GM12873 (cell line): ENCODE measurements around the gene STAB2.

ENCODE experiments used
- TF ChIP-seq, protein P1 (sequence below): IDR thresholded peaks from 2 replicates; pipeline ENCODE4 v1.5.1; 2012; ENCODE audit warnings: low read depth, mild to moderate bottlenecking, moderate library complexity, low read length, control low read depth; ENCODE audit not compliant: insufficient read depth; ENCODE audit errors: missing control alignments

STAB2 gene

DNA sequence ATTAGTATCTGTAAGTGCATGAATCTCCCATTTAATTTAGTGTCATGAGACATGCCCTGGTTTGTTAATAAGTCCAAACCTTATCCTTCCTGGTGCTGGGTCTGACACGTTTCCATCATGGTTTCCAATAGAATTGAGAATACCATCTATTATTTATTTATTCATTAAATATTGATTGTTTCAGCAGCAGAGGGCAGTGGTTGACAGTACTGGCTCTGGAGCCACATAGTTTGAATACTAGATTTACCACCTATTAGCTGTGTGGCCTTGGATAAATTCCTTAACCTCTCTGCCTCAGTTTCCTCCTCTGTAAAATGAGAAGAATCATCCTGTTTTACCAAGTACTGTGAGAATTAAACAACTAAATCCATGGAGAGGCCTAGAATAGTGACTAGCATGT lies 941 bp upstream of the STAB2 start:
- TF ChIP-seq, protein P1, sequence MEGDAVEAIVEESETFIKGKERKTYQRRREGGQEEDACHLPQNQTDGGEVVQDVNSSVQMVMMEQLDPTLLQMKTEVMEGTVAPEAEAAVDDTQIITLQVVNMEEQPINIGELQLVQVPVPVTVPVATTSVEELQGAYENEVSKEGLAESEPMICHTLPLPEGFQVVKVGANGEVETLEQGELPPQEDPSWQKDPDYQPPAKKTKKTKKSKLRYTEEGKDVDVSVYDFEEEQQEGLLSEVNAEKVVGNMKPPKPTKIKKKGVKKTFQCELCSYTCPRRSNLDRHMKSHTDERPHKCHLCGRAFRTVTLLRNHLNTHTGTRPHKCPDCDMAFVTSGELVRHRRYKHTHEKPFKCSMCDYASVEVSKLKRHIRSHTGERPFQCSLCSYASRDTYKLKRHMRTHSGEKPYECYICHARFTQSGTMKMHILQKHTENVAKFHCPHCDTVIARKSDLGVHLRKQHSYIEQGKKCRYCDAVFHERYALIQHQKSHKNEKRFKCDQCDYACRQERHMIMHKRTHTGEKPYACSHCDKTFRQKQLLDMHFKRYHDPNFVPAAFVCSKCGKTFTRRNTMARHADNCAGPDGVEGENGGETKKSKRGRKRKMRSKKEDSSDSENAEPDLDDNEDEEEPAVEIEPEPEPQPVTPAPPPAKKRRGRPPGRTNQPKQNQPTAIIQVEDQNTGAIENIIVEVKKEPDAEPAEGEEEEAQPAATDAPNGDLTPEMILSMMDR, result no peak

DNA sequence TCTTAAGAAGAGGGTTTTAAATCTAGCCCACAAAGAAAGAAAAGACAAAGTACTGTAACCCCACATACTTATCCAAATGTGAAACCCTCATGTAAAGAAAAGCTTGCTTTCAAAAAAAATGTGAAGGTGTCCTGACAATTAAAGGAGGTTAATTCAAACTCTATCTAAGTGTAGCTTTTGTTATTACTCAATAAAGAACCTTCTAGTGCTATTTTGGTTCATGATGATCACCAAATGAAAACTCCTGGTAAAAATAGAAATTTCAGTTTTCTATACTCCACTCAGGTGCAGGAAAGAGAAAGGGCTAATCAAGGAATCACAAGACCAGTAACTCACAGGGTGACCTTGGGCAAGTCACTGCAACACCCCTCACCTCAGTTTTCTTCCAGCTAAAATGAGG lies 1.6 kb downstream of the STAB2 start:
- TF ChIP-seq, protein P1, result no peak

DNA sequence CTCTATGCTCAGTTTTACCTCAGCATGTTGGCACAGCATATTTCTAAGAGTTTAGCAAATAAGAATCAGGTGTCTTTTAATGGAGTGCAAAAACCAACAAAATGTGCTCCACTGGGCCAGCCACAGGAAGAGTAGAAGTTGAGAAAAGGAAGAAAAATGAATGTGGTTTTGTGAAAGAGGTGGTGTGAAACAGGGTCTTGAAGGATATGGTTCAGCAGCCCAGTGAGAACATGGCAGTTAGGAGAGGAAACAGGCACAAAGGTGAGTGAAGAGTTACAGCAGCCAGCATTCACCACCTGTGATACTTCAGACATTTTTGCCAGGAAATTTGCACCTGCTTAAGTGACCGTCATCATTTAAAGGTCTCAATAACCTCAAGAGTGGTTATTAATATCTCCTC lies 2.4 kb downstream of the STAB2 start:
- TF ChIP-seq, protein P1, result no peak

DNA sequence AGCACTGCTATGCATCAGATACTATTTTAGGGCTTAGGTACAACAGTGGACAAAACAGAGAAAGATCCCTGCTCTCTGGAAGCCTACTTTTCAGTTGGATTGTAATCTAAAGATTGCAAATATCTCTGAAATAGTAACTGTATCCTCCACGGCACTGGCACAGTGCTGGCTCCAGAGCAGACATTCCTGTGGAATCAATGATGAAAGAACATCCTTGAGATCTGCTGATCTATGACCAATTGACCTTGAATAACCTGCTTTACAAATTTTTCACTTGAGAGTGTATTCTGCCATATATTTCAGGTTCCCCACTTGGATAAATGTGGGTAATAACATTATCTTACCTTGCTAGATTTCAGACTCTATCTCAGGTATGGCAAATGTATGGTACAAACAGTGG lies 3.2 kb downstream of the STAB2 start:
- TF ChIP-seq, protein P1, result no peak

DNA sequence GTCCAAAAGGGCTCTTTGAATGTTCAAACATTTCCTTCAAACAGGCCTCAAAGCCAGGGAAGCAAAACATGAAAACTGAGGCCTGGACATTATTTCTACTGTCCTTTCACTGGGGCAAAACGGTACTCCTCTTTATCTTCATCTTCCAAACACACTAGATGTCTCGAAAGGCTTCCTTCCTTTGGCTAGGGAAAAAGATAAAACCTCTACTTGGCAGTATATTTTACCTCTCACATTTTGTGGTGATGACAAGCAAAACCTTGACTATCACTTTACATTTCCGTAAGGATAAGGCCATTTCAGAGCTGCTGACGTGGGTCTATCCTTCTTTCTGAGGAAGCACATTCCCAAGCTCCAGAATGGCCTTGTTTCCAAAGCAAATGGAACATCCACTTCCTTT lies 9.9 kb downstream of the STAB2 start:
- TF ChIP-seq, protein P1, result no peak

DNA sequence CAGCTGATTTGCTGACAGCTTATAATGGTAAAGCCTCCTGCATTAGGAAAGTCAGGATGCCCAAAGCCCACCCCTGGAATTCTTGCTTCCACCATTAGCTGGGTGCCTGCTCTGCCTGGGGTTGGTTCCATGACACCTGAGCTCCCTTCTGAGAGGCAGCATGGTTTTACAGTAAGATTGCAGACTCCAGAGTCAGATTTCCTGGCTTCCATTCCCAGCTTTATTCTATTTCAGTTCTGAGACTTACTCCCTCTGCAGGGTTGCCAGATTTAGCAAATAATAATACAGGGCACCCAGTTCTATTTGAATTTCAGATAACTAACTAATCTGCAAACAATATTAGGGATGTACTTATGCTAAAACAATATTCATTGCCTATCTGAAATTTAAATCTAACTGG lies 12.2 kb downstream of the STAB2 start:
- TF ChIP-seq, protein P1, result no peak

DNA sequence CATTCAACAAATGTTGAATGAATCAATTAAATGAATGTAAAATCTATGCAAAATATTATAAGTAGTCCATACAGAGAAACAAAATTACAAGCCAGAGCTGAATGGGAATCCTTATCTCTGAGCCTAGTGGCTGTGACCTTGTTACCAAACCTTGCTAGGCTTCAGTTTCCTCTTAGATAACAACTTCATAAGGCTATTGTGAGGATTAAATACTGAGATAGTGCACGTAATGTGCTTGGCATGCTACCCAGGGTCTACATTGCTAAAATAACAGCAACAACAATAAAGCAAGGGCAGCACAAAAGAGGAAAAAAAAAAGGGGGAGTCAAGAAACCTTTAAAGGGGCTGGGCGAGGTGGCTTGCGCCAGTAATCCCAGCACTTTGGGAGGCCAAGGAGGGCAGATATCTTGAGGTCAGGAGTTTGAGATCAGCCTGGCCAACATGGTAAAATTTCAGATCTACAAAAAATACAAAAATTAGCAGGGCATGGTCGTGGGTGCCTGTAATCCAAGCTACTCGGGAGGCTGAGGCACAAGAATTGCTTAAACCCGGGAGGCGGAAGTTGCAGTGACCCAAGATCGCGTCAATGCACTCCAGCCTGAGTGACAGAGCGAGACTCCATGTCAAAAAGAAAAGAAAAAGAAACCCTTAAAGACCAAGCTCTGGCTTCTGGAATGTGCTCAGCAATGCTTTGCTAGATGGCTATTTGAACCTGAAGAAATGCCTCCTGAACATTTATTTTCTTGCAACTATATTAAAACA lies 14.1 kb downstream of the STAB2 start:
- TF ChIP-seq, protein P1, result no peak
